Endothelial cell (in vitro differentiated cells): ENCODE data around the gene DDIT4L. TPM values are rescaled to one million over a fixed set of nuclear protein-coding genes. Genes with fewer than 3 reads are reported as not detected.
"Not testable (repeated sequence)": the region's sequence is repeated elsewhere in the genome, so short reads cannot be mapped to it uniquely, and the experiment has no call there.

ENCODE experiments used
- DNase-seq: peaks from one replicate; pipeline ENCODE4 v3.0.0; 2021; ENCODE audit warnings: low spot score
- H3K27ac Mint-ChIP-seq: one replicate; pipeline ENCODE4 v1.8.0; 2021; ENCODE audit warnings: mixed read lengths, inconsistent platforms; ENCODE audit not compliant: unreplicated experiment
- H3K27me3 Mint-ChIP-seq: one replicate; pipeline ENCODE4 v1.8.0; 2021; ENCODE audit warnings: mild to moderate bottlenecking, moderate library complexity, mixed read lengths, inconsistent platforms; ENCODE audit not compliant: unreplicated experiment
- H3K36me3 Mint-ChIP-seq: one replicate; pipeline ENCODE4 v1.8.0; 2021; ENCODE audit warnings: mild to moderate bottlenecking, low read depth, mixed read lengths, inconsistent platforms; ENCODE audit not compliant: unreplicated experiment
- H3K4me1 Mint-ChIP-seq: one replicate; pipeline ENCODE4 v1.8.0; 2021; ENCODE audit warnings: mild to moderate bottlenecking, mixed read lengths, inconsistent platforms; ENCODE audit not compliant: unreplicated experiment
- H3K4me3 Mint-ChIP-seq: one replicate; pipeline ENCODE4 v1.8.0; 2021; ENCODE audit warnings: mild to moderate bottlenecking, mixed read lengths, inconsistent platforms; ENCODE audit not compliant: unreplicated experiment
- H3K9me3 Mint-ChIP-seq: one replicate; pipeline ENCODE4 v1.8.0; 2021; ENCODE audit warnings: mixed read lengths, inconsistent platforms; ENCODE audit not compliant: unreplicated experiment
- total RNA-seq: library from RNA; stranded (reverse); fragmentation: NEBNext Ultra II Directional; extraction: Animal tissue kit (Norgen Biotek cat#: 25700); gene quantifications from one replicate; pipeline ENCODE4 v1.2.1, GENCODE V29; 2021; ENCODE audit not compliant: unreplicated experiment
- TF ChIP-seq, protein P1 (sequence below): fragments of 200-600 bp; sonication (generic); IDR thresholded peaks from one replicate; pipeline ENCODE4 v1.5.0; 2021; ENCODE audit warnings: antibody characterized with exemption; ENCODE audit not compliant: unreplicated experiment

The DDIT4L gene
- total RNA-seq, 1 donor from 2014 or later, result 3.4 TPM

GRCh38 chr4:100208459-100208858 is 18.2 kb upstream of the DDIT4L start:
- H3K36me3 Mint-ChIP-seq, result no peaks in the 10 kb centered on the region
- TF ChIP-seq, protein P1, sequence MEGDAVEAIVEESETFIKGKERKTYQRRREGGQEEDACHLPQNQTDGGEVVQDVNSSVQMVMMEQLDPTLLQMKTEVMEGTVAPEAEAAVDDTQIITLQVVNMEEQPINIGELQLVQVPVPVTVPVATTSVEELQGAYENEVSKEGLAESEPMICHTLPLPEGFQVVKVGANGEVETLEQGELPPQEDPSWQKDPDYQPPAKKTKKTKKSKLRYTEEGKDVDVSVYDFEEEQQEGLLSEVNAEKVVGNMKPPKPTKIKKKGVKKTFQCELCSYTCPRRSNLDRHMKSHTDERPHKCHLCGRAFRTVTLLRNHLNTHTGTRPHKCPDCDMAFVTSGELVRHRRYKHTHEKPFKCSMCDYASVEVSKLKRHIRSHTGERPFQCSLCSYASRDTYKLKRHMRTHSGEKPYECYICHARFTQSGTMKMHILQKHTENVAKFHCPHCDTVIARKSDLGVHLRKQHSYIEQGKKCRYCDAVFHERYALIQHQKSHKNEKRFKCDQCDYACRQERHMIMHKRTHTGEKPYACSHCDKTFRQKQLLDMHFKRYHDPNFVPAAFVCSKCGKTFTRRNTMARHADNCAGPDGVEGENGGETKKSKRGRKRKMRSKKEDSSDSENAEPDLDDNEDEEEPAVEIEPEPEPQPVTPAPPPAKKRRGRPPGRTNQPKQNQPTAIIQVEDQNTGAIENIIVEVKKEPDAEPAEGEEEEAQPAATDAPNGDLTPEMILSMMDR, result no peak
- H3K4me1 Mint-ChIP-seq, result no peaks in the 10 kb centered on the region
- no peak overlapping the region for H3K4me3 Mint-ChIP-seq
- no peak overlapping the region for H3K27ac Mint-ChIP-seq
- no peak for DNase-seq
- H3K27me3 Mint-ChIP-seq, result no peaks in the 10 kb centered on the region
- no peaks in the 10 kb centered on the region for H3K9me3 Mint-ChIP-seq

GRCh38 chr4:100206850-100207249 is 16.6 kb upstream of the DDIT4L start:
- DNase-seq, result no peak
- Mint-ChIP-seq H3K4me3 (no peak overlapping the region), H3K36me3 (no peaks in the 10 kb centered on the region), H3K27me3 (no peaks in the 10 kb centered on the region), H3K9me3 (no peaks in the 10 kb centered on the region), H3K4me1 (no peaks in the 10 kb centered on the region), H3K27ac (no peak overlapping the region)
- TF ChIP-seq, protein P1, result no peak

- TF ChIP-seq, protein P1, result no peak
- no peaks in the 10 kb centered on the region for H3K36me3 Mint-ChIP-seq
- no peak overlapping the region for H3K27ac Mint-ChIP-seq
- DNase-seq, result no peak
- no peaks in the 10 kb centered on the region for H3K27me3 Mint-ChIP-seq
- no peak overlapping the region for H3K4me3 Mint-ChIP-seq
- no peaks in the 10 kb centered on the region for H3K4me1 Mint-ChIP-seq
- no peaks in the 10 kb centered on the region for H3K9me3 Mint-ChIP-seq
Observed at GRCh38 chr4:100198061-100198460, 7.8 kb upstream of the DDIT4L start.

DNA sequence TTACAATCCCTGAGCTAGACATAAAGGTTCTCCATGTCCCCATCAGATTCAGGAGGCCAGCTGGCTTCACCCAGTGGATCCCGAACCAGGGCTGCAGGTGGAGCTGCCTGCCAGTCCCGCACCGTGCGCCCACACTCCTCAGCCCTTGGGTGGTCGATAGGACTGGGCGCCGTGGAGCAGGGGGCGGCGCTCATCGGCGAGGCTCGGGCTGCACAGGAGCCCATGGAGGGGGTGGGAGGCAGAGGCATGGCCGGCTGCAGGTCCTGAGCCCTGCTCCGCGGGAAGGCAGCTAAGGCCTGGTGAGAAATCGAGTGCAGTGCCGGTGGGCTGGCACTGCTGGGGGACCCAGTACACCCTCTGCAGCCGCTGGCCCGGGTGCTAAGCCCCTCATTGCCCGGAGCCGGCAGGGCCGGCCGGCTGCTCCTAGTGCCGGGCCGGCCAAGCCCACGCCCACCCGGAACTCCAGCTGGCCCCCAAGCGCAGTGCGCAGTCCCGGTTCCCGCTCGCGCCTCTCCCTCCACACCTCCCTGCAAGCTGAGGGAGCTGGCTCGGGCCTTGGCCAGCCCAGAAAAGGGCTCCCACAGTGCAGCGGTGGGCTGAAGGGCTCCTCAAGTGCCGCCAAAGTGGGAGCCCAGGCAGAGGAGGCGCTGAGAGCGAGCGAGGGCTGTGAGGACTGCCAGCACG is 6.3 kb upstream of the DDIT4L start:
- H3K27ac Mint-ChIP-seq, H3K4me1 Mint-ChIP-seq, H3K27me3 Mint-ChIP-seq, H3K36me3 Mint-ChIP-seq, DNase-seq, H3K4me3 Mint-ChIP-seq, H3K9me3 Mint-ChIP-seq: not testable (repeated sequence)

- peaks cover 15% of the 10 kb centered on the region for H3K4me1 Mint-ChIP-seq
- no peaks in the 10 kb centered on the region for H3K9me3 Mint-ChIP-seq
- H3K36me3 Mint-ChIP-seq, result no peaks in the 10 kb centered on the region
- H3K27ac Mint-ChIP-seq, result no peak overlapping the region
- peak overlapping the region; percentile 88 for H3K4me3 Mint-ChIP-seq
- peak; percentile 4 for DNase-seq
- TF ChIP-seq, protein P1, result no peak
- H3K27me3 Mint-ChIP-seq, result peaks cover 11% of the 10 kb centered on the region
Observed at GRCh38 chr4:100190643-100191600, 654 bp upstream of the DDIT4L start.
